Stimulated activated CD8-positive, alpha-beta memory T cell treated with anti-CD3 and anti-CD28 coated beads, Interleukin-2, amount 100 ng/mL, for 48 hours (primary cell): ENCODE data around the gene NCAM1.

Experiments used
- DNase-seq, 2 donors: peaks; one replicate each; pipeline ENCODE4 v3.0.0-alpha.2; 2020; ENCODE audit warnings: low read depth in 2 of 2

NCAM1 gene

GRCh38 chr11:112968941-112969713, 7.9 kb downstream of the NCAM1 start:
- no peak for DNase-seq

DNA sequence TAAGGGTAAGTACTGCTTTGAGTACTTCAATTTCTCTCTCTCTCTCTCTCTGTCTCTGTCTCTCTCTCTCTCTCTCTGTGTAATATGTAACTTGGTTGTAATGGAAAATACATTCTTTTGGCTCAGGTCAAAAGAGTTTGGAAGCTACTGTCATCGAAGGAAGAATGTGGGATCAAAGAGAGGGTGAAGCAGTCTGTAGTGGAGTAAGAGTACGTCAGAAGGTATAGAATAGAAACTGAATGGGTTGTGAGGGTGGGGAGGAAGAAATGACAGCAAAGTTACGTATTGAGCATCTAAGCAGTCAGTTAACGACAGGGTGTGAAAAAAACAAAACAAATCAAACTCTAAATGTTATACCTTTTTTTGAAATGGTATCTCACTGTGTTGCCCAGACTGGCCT, 10.0 kb downstream of the NCAM1 start:
- no peak for DNase-seq

- DNase-seq: no peak
Observed at GRCh38 chr11:112971827-112972226, 10.6 kb downstream of the NCAM1 start.

DNA sequence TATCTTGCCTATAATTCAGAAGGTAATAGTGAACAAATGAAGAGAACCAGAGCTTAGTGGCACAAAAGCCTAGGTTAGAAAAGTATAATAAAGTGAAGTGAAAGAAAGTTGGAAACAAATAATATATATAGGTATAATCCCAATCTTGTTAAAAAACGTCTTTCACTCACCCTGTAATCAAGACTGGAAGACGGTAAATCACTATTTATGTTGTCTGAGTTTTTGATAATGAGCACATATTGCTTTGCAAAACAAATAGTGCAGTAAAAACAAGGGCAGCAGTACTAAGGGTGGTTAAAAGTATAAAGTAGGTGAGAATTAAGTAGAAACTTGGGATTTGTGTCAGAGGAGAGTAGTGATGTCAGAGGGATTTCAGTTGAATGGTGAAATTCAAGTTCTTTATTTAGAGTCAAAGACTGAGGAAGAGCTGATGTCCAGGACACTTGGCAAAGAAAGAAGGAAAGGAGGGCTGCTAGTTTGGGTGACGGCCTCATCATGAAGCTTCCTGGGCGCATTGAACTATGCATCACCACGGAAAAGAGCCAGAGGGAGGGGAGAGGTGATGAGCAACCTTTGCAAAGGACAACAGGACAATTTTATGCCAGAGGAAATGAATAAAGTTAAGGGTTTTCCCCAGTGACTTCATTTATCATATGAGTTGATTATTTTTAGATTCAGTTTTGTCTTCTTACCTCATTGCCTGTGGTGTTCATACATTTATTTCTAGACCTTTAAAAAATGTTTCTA, 11.4 kb downstream of the NCAM1 start:
- no peak for DNase-seq

GRCh38 chr11:112975051-112975450, 13.8 kb downstream of the NCAM1 start:
- DNase-seq: no peak

- DNase-seq: no peak
Observed at GRCh38 chr11:112975493-112975892, 14.3 kb downstream of the NCAM1 start.

DNA sequence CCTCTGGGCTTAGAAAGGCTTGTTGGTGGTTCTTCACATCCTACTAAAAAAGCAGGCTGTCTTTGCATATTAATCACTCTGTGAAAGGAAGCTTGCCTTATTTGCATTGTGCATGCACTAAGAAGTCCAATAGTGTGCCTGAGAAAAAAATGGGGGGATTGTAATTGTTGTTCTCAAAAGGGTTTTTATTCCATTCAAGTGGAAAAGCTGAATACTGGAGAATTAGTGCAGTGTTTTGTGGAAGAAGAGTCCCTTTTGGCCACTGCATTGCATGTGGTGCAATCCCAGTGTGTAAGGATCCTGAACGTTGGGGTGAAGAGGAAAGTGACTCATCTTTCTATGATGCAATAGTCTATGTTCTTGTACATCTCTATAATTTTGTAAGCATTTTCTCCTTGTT, 16.5 kb downstream of the NCAM1 start:
- no peak for DNase-seq

- no peak for DNase-seq
Observed at GRCh38 chr11:112983887-112984286, 22.7 kb downstream of the NCAM1 start.

GRCh38 chr11:112989198-112989597, 28.0 kb downstream of the NCAM1 start:
- no peak for DNase-seq

DNA sequence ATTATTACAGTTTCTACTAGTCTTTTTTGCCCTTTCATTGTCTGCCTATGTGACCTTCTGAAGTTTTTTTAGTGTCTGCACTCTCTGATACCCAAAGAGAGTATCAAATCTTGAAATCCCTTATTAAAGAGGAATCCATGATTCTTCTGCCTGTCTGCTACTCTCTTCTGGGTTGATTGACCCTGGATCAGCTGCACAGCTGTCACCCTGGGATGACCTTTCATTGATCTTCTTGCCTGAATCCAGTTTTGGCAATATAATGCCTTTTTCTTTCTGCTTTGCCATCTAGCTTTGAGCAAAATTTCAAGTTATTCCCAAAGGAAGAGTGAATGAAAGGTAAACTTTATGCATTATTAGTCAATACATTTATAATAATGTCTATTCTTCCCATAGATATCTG, 32.6 kb downstream of the NCAM1 start:
- DNase-seq: no peak

- no peak for DNase-seq
Observed at GRCh38 chr11:112995423-112996090, 34.3 kb downstream of the NCAM1 start.

DNA sequence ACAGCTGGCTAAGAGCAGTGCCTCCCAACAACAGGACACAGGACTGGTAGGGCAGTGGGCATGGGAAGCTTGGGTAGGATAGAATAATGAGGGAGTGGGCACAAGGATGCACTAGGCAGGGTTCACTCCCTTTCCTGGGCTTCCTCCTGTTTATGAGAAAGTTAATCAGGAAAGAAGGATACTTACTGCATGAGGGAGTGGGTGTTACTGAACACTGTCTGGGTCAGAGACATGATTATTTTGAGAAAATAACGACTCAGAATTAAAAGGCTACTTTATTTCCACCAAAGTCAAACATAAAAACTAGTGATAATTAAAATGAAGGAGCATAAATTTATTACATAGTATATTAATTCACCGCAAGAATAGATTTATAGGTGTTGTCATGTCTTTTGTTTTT, 35.8 kb downstream of the NCAM1 start:
- DNase-seq: no peak

- DNase-seq: no peak
Observed at GRCh38 chr11:112997857-112998466, 36.7 kb downstream of the NCAM1 start.

GRCh38 chr11:112999520-112999919, 38.3 kb downstream of the NCAM1 start:
- no peak for DNase-seq

DNA sequence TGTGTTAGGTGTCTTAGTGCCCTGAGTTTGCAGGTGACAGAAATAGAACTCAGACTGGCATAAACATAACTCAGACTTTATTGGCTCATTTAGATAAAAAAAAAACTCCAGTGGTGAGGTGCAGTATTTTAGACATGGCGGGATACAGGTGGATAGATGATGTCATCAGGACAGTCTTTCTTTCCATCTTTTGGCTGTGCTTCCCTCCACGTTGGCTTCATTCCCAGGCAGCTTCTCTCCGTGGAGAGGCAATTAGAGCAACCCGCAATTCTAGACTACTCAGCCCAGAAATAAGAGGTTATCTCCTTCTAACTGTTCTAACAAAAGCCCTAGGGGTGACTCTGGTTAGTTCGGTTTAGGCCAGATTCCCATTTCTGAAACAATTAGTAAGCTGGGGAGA, 40.5 kb downstream of the NCAM1 start:
- no peak for DNase-seq

- DNase-seq: no peak
Observed at GRCh38 chr11:113006896-113007445, 45.8 kb downstream of the NCAM1 start.

GRCh38 chr11:113014262-113015097, 53.3 kb downstream of the NCAM1 start:
- DNase-seq: no peak

DNA sequence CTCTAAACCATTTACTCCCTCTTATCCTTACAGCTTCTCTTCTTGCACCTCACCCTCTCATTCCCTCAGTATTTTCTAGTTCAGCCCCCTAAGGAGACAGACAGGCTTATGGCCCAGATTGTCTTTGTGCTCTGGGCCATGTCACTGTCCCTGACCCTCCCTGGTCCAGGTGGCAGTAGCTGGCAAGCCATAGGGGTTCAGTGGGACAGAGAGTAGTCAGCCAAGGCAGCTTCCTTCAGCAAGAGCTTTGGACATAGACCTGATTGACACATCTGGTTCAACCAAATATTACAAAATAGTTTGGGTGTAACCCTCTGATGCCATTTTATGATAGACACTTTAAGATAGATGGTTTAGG, 53.9 kb downstream of the NCAM1 start:
- no peak for DNase-seq

DNA sequence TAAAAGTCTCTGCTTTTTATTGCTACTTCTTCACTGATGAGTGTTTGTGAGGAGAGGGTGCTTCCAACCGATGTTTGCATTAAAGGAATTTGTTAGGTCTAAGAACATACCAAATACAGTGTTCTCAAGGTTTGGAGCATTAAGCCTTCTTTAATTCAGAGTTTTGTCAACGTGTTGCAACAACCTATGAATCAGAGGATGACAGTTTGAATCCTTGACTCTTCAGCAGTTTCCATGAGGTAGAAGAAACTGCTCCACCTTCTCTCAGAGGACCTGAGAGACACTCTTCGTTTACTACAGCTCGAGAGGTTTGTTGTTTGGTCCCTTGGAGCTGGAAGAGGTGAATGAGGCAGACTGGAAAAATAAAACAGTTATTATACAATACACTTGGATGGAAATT, 55.7 kb downstream of the NCAM1 start:
- no peak for DNase-seq

DNA sequence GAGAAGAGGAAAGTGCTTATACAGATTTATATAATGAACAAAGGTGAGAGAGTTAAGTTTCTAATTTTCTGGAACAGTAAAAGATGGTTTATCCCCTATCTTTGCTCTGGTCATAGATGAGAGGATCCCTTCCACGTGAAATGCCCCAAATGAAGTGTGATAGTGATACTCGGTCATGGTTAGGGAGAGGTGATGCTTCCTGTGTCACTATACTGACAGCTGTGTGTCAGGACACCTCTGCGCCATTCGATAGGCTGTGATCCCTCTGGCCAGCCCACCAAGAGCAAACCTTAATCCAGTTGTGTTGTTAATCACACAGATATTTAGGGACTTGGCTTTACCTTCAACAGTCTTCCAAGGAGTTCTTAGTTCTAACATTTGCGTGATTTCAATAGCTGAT, 57.7 kb downstream of the NCAM1 start:
- no peak for DNase-seq

GRCh38 chr11:113019711-113020110, 58.5 kb downstream of the NCAM1 start:
- DNase-seq: no peak
